ENCODE data around the gene CMTM8.
A peak's percentile ranks its signal among the peaks of the same experiment; 100 is the strongest.

Gene CMTM8

GRCh38 chr3:32413845-32414521 lies 175.5 kb downstream of the CMTM8 start:
- ATAC-seq, result no peak

- ATAC-seq, result peak; percentile 88 to 95
These were observed 176.2 kb downstream of the CMTM8 start for GRCh38 chr3:32414522-32415202.

GRCh38 chr3:32419742-32420125 lies 181.3 kb downstream of the CMTM8 start:
- ATAC-seq, result no peak

All from activated CD4-positive, CD25-positive, alpha-beta regulatory T cell treated with anti-CD3 and anti-CD28 coated beads, Interleukin-2, amount 50 U/mL, for 24 hours (primary cell).